ELF-1 (cell line): ENCODE results near the gene TMEM190.

Experiments
- DNase-seq: peaks from one replicate; pipeline ENCODE4 v3.0.0-alpha.2; 2016; ENCODE audit warnings: low read depth, low spot score

TMEM190 gene

DNA sequence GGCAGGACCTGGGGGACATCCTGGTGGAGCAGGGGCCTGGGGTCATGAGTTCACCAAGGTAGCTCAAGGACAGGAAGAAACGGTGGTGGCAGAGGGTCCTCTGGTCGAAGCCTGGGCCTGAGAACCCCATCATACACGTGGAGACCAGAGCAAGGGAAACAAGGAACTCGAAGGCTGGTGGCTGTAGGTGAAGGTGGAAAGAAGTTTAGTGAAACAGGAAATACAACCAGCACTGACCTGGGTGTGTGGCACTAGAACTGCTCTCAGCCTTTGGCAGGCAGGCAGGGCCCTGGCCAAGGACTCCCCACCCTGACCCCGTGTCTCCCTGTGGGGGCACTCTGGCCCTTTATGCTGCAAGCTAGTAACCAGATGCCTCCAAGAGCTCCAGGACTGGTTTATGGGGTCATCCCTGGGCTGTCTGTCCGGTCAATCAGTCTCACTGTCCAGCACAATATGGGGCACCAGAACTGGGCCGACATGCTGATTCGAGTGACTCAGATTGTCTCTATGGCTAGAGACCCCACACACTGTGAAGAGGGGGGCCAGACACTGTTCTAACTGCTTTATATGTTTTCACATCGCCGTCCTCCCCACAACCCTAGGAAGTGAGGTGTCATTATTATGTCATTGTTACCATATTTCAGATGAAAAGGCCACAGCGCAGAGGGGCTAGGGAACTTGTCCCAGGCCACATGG is 25.9 kb upstream of the TMEM190 start:
- DNase-seq: no peak

GRCh38 chr19:55352040-55352439 is 24.6 kb upstream of the TMEM190 start:
- DNase-seq: no peak

- peak; percentile 30 for DNase-seq
Measured at GRCh38 chr19:55352549-55353145, 24.0 kb upstream of the TMEM190 start.

DNA sequence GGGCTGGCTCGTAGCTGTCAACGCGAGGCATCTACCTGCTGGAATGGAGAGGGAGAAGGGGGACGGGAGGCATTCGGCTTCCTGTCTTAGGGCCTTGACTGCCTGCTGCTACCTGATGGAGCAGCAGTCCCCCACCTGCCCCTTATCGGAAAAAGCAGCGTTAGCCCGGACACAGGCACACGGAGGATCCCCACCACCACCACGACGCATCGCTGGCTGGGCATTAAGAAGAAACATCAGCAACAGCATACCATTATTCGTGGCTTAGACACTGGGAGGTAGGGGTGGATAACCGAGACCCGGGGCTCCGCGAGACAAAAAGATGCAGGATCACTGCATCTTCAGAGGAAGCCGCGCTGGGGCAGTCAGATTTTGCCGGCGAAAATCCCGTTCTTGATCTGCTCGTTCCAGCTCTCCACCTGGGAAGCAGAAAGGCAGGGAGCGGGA is 23.2 kb upstream of the TMEM190 start:
- DNase-seq: no peak

- DNase-seq: peak; percentile 89
Measured at GRCh38 chr19:55353803-55354697, 22.6 kb upstream of the TMEM190 start.

DNA sequence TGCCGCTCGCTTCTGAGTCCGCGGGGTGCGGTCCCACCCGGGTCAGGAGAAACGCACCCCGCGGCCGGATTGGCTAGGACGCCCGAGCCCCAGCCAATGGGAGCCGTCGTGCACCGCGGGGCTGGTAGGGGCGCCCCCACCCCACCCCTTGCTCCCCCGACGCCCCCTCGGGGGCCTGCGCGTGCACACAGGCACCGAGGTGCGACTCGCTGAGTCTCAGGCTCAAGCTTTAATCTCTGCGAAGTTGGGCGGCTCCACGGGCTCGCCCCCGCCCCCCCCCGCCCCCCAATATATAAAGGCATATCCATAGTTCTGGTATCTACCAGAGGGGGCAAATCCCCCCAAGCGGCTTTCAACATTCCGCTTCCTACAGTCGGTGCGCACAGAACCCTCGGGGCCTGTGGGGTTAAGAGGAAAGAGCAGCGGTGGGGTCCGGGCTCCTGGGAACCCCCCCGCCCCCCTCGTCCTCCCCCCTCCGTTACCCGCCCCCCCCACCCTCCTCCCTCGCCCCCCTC is 21.9 kb upstream of the TMEM190 start, which contains the start of gene COX6B2:
COX6B2 (minus strand) TSS at position 22 of the 515 bp plus-strand sequence. CDS start 198 bp downstream, outside the sequence.
- no peak for DNase-seq

DNA sequence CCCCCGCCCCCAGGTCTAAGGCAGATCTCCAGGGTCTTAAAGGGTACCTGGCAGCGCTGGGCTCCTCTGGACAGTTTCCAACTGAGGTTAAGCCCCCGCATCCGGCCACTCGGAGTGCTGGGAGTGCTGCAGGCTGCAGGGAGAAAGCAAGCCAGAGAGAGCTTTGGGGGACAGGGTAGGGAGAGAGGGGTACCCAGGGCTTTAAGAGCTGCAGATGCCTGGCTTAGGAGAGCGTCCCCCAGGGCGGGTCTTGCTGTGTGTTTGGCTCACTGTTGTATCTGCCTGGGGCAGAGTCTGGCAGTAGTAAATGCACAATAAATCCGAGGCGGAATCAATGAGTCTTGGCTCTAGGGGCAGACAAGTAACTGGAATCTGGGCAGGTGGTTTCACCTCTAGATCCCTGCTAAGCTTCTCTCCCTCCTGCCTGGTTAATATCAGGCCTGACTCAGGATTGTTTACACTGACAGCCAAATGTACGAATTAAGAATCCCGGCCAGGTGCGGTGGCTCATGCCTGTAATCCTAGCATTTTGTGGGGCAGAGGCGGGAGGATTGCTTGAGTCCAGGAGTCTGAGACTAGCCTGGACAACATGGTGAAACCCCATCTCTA is 21.3 kb upstream of the TMEM190 start:
- DNase-seq: peak; percentile 73

GRCh38 chr19:55358493-55358892 is 18.1 kb upstream of the TMEM190 start:
- no peak for DNase-seq

- DNase-seq: no peak
Measured at GRCh38 chr19:55358943-55359908, 17.4 kb upstream of the TMEM190 start.

DNA sequence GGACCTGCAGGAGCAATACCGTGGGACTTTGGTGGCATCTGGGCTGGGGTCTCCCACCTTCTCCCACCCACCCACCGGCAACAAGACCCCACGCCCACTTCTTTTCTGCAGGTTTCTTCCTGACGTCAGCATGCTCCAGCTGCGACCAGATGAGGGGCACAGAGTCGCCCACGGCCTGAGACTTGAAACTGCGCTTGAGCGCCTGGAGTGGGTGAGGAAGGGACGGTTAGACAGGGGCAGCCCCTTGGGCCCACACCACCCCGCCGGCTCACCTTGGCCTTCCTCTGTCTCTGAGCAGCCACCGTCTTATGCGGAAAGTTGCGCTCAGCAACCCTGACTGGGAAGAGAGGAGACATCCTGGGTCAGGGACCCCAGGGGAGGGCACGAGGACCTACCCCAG is 15.7 kb upstream of the TMEM190 start:
- no peak for DNase-seq

- DNase-seq: no peak
Measured at GRCh38 chr19:55362174-55362989, 14.2 kb upstream of the TMEM190 start.

GRCh38 chr19:55362990-55363716 is 13.5 kb upstream of the TMEM190 start, which contains the start of gene GARIN5B:
Gene GARIN5B, minus strand, starts transcription at chr19:55363260. Its CDS starts 194 bp downstream, at chr19:55363066.
- peak; percentile 50 for DNase-seq

GRCh38 chr19:55365245-55365644 is 11.4 kb upstream of the TMEM190 start:
- DNase-seq: no peak

DNA sequence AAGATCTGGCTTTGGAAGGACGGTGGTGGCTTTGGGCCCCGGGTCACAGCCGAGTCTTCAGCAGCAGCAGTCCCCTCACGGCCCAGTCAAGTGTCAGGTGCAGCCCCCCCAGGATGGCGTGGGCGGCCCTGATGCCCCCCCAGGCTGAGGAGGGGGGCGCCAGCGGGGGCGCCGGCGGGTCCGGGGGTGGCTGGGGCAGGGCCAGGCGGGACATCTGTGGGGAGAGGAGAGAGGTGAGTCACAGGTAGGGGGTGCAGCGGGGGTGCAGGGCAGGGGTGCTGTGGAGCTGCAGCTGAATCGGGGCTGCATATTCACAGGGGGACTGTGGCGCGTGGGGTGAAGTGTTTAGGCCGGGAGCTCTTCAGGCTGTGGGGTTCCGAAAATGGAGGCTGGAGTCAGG is 10.7 kb upstream of the TMEM190 start:
- no peak for DNase-seq

GRCh38 chr19:55366790-55367189 is 9.8 kb upstream of the TMEM190 start:
- no peak for DNase-seq

GRCh38 chr19:55368106-55368505 is 8.5 kb upstream of the TMEM190 start:
- DNase-seq: no peak

DNA sequence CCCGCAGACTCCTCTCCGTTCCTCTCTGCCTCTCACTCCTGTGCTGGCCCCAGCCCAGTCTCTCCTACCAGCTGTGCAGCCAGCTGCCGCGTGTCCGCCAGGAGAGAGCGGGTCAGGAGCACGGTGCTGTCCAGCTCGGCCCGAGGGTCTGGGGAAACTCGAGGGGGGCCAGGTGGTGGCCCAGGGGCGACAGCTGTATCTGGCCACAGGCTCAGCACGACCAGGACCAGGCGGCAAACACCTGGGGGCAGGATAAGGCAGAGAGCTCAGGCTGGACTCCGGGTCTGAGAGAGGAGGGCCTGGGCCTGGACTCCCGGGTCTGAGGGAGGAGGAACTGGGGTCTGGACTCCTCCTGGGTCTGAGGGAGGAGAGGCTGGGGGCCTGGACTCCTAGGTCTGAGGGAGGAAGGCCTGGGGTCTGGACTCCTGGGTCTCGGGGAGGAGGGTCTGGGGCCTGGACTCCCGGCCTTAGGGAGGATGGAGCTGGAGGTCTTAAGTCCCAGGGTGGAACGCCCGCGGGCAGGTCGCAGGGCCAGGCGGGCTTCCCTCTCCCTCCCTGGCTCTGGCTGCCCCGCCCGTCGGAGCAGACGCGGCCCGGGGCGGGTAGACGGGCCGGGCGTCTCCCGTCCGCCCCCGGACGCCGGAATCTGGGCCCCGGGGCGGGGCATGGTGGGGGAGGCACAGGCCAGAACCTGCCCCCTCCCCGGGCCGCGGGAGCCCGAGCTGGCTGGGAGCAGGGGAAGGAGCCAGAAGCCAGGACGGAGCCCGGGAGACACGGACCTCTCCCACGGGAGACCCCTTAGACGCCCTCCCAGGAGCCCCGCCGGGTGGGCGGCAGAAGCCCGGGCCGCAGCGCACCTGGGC is 7.7 kb upstream of the TMEM190 start:
- peak; percentile 79 for DNase-seq
